Psoas muscle (tissue), 8 donors: ENCODE results near the gene NELFA. TPM values are rescaled to one million over a fixed set of nuclear protein-coding genes. Genes with fewer than 3 reads are reported as not detected.

Experiments used
- ATAC-seq, 4 donors: fragments of 200-7000 bp; cut with Tn5 transposase; one replicate each; pipeline ENCODE4 v1.9.1; 2020; ENCODE audit warnings: moderate library complexity in 3 of 4, mild to moderate bottlenecking in 2 of 4
- DNase-seq, 2 donors: peaks; one replicate each; pipeline ENCODE4 v3.0.0-alpha.2; 2020
- H3K27ac ChIP-seq: fragments of 200-600 bp; one replicate; pipeline ENCODE4 v1.8.0; 2022
- H3K27me3 ChIP-seq, 3 donors: fragments of 200-600 bp in 1 of 3; one replicate each; pipeline versions ENCODE4 v1.6.1 to v1.8.0; 2013 to 2022; ENCODE audit warnings: low read length in 2 of 3, mild to moderate bottlenecking in 2 of 3, moderate library complexity in 1 of 3; ENCODE audit not compliant: insufficient read depth in 3 of 3
- H3K36me3 ChIP-seq, 2 donors: fragments of 200-600 bp in 1 of 2; one replicate each; pipeline versions ENCODE4 v1.6.1 to v1.8.0; 2013 to 2022; ENCODE audit warnings: low read depth in 1 of 2, mild to moderate bottlenecking in 1 of 2, moderate library complexity in 1 of 2; ENCODE audit not compliant: insufficient read depth in 1 of 2
- H3K4me1 ChIP-seq: fragments of 200-600 bp; one replicate; pipeline ENCODE4 v1.8.0; 2022
- H3K4me3 ChIP-seq: fragments of 200-600 bp; one replicate; pipeline ENCODE4 v1.8.0; 2022; ENCODE audit warnings: mild to moderate bottlenecking
- H3K9me3 ChIP-seq: fragments of 200-600 bp; one replicate; pipeline ENCODE4 v1.8.0; 2022
- WGBS, 3 donors: extraction: QIAGEN DNeasy Blood & Tissue Kit; methylation state at CpG; one replicate each; pipeline versions ENCODE4 v1.1.6 to v1.1.7; 2013; 5-methylcytosine and 5-hydroxymethylcytosine counted together
- intact Hi-C, 2 donors: fragments of 100-400 bp; cut with DNase I; formaldehyde crosslinking; loops; one replicate each; pipeline versions ENCODE4 v1.11.0 to v1.14.2; 2022
- polyA plus RNA-seq, 3 donors: library from polyadenylated mRNA; stranded (reverse); fragments of 200-250 nt; gene quantifications; one replicate each; pipeline ENCODE4 v1.2.3, GENCODE V29; 2013
- total RNA-seq, 4 donors: library from RNA; stranded (reverse); fragmentation: NEBNext Ultra II Directional in 2 of 4; extraction: Animal tissue kit (Norgen Biotek cat#: 25700) in 2 of 4; gene quantifications; one replicate each; pipeline versions ENCODE4 v1.2.1 to v1.2.4, GENCODE V29; 2021 to 2023
- TF ChIP-seq, protein P1 (sequence below): fragments of 200-600 bp; IDR thresholded peaks from one replicate; pipeline ENCODE4 v1.8.0; 2022; ENCODE audit warnings: antibody characterized with exemption
- donor health status: healthy with polysubstance abuse.
- donor health status: DM: no; HTN: no; CAD: no; lungs with moderate emphysema.
- donor health status: Bipolar disorder and iron deficiency.
- donor health status: healthy.
- donor health status: DM: yes; HTN: yes; CAD: no.
- donor health status: DM: no; HTN: no; CAD: no.
- donor health status: DM: no; HTN: no; CAD: no.
- donor health status: DM: yes; HTN: yes; CAD: no.

NELFA gene
- total and polyA plus RNA-seq, 7 donors = 11.4 to 20.2 (median 13.2) TPM

DNA sequence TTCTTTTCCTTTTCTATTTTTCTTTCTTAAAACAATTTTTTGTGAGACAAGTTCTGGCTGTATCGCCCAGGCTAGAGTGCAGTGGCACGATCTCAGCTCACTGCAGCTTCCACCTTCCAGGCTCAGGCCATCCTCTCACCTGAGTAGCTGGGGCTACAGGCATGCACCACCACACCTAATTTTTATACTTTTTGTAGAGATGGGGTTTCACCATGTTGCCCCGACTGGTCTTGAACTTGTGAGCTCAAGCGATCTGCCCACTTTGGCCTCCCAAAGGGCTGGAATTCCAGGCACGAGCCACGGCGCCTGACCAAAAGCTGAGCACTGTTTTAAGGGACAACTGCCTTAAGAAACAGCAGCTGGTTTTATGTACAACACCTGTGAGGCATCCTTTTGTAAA lies 41.0 kb upstream of the NELFA start:
- Histone ChIP-seq H3K27ac (no peak overlapping the region), H3K4me1 (peaks cover 5% of the 10 kb centered on the region), H3K4me3 (no peak overlapping the region), H3K36me3 (no peaks in the 10 kb centered on the region), H3K9me3 (no peaks in the 10 kb centered on the region), H3K27me3 (peaks cover 0 to 4% (median 2%) of the 10 kb centered on the region in 3 donors)
- intact Hi-C loops = no loop called here
- ATAC-seq = no peak
- no peak for DNase-seq
- WGBS, 3 donors = 67 to 77% (median 69%) methylated on average over 7 of the region's 7 CpGs
- TF ChIP-seq, protein P1, sequence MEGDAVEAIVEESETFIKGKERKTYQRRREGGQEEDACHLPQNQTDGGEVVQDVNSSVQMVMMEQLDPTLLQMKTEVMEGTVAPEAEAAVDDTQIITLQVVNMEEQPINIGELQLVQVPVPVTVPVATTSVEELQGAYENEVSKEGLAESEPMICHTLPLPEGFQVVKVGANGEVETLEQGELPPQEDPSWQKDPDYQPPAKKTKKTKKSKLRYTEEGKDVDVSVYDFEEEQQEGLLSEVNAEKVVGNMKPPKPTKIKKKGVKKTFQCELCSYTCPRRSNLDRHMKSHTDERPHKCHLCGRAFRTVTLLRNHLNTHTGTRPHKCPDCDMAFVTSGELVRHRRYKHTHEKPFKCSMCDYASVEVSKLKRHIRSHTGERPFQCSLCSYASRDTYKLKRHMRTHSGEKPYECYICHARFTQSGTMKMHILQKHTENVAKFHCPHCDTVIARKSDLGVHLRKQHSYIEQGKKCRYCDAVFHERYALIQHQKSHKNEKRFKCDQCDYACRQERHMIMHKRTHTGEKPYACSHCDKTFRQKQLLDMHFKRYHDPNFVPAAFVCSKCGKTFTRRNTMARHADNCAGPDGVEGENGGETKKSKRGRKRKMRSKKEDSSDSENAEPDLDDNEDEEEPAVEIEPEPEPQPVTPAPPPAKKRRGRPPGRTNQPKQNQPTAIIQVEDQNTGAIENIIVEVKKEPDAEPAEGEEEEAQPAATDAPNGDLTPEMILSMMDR = no peak

- intact Hi-C loops = no loop called here
- ATAC-seq (no peak), DNase-seq (no peak)
- no peak overlapping the region for H3K4me3 ChIP-seq
- TF ChIP-seq, protein P1 = no peak
- no peaks in the 10 kb centered on the region for H3K9me3 ChIP-seq
- no peaks in the 10 kb centered on the region for H3K36me3 ChIP-seq
- H3K27me3 ChIP-seq = peaks cover 0 to 4% (median 2%) of the 10 kb centered on the region in 3 donors
- peaks cover 5% of the 10 kb centered on the region for H3K4me1 ChIP-seq
- WGBS, 3 donors = 89 to 94% (median 91%) methylated on average over 7 of the region's 7 CpGs
- H3K27ac ChIP-seq = no peak overlapping the region
Measured at GRCh38 chr4:2049381-2049780, 40.6 kb upstream of the NELFA start.

GRCh38 chr4:2048831-2049230 lies 40.1 kb upstream of the NELFA start:
- Histone ChIP-seq H3K4me3 (no peak overlapping the region), H3K27me3 (peaks cover 0 to 4% (median 0%) of the 10 kb centered on the region in 3 donors), H3K4me1 (peaks cover 5% of the 10 kb centered on the region), H3K27ac (no peak overlapping the region), H3K36me3 (no peaks in the 10 kb centered on the region), H3K9me3 (no peaks in the 10 kb centered on the region)
- intact Hi-C loops = no loop called here
- DNase-seq (no peak), ATAC-seq (peak in 1 of 4 donors; percentile 22)
- WGBS, 3 donors = 83 to 90% (median 83%) methylated on average over 8 of the region's 8 CpGs
- TF ChIP-seq, protein P1 = no peak

DNA sequence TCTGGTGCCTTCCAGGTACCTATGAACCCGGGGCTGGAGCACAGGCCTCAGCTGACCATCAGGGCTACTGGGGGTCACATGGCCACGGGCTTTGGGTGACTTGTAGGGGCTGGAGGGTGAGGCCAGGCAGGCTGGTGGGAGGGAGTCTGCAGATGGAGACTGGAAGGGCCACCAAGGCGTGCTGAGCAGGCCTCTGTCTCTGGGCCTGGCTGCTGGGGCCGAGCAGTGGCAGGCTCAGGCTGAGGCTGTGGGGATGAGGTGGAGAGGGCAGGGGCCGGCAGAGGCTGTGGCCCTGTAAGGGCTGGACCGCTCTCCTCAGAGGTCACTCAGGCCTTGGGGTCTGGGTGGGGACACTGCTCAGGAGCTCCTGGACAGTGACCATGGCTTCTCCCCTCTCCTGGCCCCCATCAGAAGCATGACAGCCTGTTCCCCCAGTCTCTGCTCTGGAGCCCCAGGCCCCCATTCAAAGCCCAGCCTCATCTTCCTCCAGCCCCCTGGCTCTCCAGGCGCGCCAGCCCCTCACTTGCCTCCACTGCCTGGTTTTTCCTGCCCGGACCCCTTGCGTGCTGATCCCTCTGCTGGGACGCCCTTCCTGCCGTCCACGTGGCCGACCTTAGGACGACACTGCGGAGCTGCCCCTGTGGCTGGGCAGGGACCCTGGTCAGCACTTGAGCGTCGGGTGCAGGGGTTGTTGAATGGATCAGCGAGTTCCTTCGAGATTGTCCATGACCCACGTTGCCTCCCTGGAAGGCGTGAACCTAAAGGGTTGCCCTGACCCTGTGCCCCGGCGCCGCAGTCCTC lies 39.2 kb upstream of the NELFA start:
- Histone ChIP-seq H3K4me3 (no peak overlapping the region), H3K4me1 (peaks cover 5% of the 10 kb centered on the region), H3K27ac (no peak overlapping the region), H3K27me3 (peaks cover 0 to 6% (median 5%) of the 10 kb centered on the region in 3 donors), H3K9me3 (no peaks in the 10 kb centered on the region), H3K36me3 (no peaks in the 10 kb centered on the region)
- TF ChIP-seq, protein P1 = no peak
- no peak for DNase-seq
- 87 to 91% (median 88%) methylated on average over 25 of the region's 25 CpGs for WGBS, 3 donors
- no peak for ATAC-seq
- intact Hi-C loops = no loop called here
